OCI-LY1 (cell line): ENCODE data around the gene RPTN.

Experiments
- EZH2 ChIP-seq: fragments of 200-600 bp; sonication (generic), shearing (Covaris generic); IDR thresholded peaks from 2 replicates; pipeline ENCODE4 v1.8.0; 2017; ENCODE audit warnings: borderline replicate concordance, mixed run types, mild to moderate bottlenecking, antibody characterized with exemption, low read length, moderate library complexity, mixed read lengths
- TF ChIP-seq, protein P1 (sequence below): fragments of 200-600 bp; sonication (generic), shearing (Covaris generic); IDR thresholded peaks from 2 replicates; pipeline ENCODE4 v1.5.1; 2017; ENCODE audit warnings: mild to moderate bottlenecking, antibody characterized with exemption, low read length, moderate library complexity, mixed read lengths

GRCh38 chr1:152112885-152113432 is 46.1 kb downstream of the RPTN start:
- TF ChIP-seq, protein P1, sequence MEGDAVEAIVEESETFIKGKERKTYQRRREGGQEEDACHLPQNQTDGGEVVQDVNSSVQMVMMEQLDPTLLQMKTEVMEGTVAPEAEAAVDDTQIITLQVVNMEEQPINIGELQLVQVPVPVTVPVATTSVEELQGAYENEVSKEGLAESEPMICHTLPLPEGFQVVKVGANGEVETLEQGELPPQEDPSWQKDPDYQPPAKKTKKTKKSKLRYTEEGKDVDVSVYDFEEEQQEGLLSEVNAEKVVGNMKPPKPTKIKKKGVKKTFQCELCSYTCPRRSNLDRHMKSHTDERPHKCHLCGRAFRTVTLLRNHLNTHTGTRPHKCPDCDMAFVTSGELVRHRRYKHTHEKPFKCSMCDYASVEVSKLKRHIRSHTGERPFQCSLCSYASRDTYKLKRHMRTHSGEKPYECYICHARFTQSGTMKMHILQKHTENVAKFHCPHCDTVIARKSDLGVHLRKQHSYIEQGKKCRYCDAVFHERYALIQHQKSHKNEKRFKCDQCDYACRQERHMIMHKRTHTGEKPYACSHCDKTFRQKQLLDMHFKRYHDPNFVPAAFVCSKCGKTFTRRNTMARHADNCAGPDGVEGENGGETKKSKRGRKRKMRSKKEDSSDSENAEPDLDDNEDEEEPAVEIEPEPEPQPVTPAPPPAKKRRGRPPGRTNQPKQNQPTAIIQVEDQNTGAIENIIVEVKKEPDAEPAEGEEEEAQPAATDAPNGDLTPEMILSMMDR, result no peak
- TF ChIP-seq EZH2, result no peak
